GM04504 (cell line): ENCODE results near the gene ADAD1.

Source experiments
- DNase-seq: peaks from one replicate; pipeline ENCODE4 v3.0.0-alpha.2; 2012; ENCODE audit warnings: low read depth

ADAD1 gene

GRCh38 chr4:122456231-122457116, 77.7 kb downstream of the ADAD1 start, which contains the start of gene IL2:
Gene IL2, minus strand, starts transcription at chr4:122456725. Its CDS starts 285 bp downstream, at chr4:122456440.
- no peak for DNase-seq

GRCh38 chr4:122458625-122459024, 79.8 kb downstream of the ADAD1 start:
- DNase-seq: no peak

- DNase-seq: no peak
Measured at GRCh38 chr4:122469457-122469856, 90.6 kb downstream of the ADAD1 start.

DNA sequence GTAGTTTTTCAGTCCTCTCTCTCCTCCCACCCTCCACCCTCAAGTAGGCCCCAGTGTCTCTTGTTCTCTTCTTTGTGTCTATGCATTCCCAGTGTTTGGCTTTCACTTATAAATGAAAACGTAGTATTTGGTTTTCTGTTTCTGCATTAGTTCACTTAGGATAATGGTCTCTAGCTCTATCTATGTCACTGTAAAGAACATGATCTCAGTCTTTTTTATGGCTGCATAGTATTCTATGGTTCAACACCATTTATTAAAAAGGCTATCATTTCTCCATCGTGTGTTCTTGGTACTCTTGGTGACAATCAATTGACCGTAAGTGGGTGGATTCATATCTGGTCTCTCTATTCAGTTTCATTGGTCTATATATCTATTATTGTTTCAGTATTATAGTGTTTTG, 96.4 kb downstream of the ADAD1 start:
- no peak for DNase-seq

GRCh38 chr4:122476126-122476525, 97.3 kb downstream of the ADAD1 start:
- no peak for DNase-seq

DNA sequence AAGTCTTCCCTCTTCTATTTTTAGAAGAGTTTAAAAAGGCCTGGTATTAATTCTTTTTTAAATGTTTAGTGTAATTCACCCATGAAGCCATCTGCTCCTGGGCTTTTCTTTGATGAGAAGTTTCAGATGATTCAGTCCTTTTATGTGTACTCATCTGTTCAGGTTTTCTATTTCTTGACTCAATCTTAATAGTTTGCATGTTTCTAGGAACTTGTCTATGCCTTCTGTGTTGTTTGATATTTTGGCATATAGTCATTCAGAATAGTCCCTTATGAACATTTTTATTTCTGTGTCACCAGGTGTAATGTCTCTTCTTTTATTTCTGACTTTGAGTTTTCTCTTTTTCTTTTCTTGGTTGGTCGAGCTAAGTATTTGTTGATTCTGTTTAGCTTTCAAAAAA, 97.9 kb downstream of the ADAD1 start:
- DNase-seq: no peak
